ENCODE results near the gene MFRP.

- no peak for TF ChIP-seq CTCF (conservative IDR thresholded peaks at IDR 0.05; ENCODE audit: low read depth, low read length)
- TF ChIP-seq EZH2phosphoT487 (IDR thresholded peaks at IDR 0.05; ENCODE audit: borderline replicate concordance, low read length) = no peak
These were observed 21.2 kb upstream of the MFRP start for GRCh38 chr11:119367661-119368120.
